Neural progenitor cell (in vitro differentiated cells): ENCODE measurements around the gene RETN.

ENCODE experiments used
- EZH2 ChIP-seq: fragments of 200-600 bp; sonication (generic); IDR thresholded peaks from 2 replicates; pipeline ENCODE4 v1.6.1; 2017; ENCODE audit warnings: antibody characterized with exemption, mild to moderate bottlenecking, moderate library complexity
- EZH2phosphoT487 ChIP-seq: fragments of 200-600 bp; sonication (generic); IDR thresholded peaks from 2 replicates; pipeline ENCODE4 v1.6.1; 2017; ENCODE audit warnings: antibody characterized with exemption
- TF ChIP-seq, protein P1 (sequence below): fragments of 200-600 bp; sonication (generic); IDR thresholded peaks from 2 replicates; pipeline ENCODE4 v1.5.1; 2017; ENCODE audit warnings: antibody characterized with exemption, mild to moderate bottlenecking

GRCh38 chr19:7670790-7671189 is 1.9 kb downstream of the RETN start:
- TF ChIP-seq, protein P1, sequence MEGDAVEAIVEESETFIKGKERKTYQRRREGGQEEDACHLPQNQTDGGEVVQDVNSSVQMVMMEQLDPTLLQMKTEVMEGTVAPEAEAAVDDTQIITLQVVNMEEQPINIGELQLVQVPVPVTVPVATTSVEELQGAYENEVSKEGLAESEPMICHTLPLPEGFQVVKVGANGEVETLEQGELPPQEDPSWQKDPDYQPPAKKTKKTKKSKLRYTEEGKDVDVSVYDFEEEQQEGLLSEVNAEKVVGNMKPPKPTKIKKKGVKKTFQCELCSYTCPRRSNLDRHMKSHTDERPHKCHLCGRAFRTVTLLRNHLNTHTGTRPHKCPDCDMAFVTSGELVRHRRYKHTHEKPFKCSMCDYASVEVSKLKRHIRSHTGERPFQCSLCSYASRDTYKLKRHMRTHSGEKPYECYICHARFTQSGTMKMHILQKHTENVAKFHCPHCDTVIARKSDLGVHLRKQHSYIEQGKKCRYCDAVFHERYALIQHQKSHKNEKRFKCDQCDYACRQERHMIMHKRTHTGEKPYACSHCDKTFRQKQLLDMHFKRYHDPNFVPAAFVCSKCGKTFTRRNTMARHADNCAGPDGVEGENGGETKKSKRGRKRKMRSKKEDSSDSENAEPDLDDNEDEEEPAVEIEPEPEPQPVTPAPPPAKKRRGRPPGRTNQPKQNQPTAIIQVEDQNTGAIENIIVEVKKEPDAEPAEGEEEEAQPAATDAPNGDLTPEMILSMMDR = no peak
- TF ChIP-seq EZH2 = no peak
- TF ChIP-seq EZH2phosphoT487 = no peak
